NCI-H345 (cell line): ENCODE results near the gene KAT2A.

Source experiments
- DNase-seq: peaks from one replicate; lab custom pipeline; 2025; lab: John Stamatoyannopoulos, UW

The KAT2A gene

DNA sequence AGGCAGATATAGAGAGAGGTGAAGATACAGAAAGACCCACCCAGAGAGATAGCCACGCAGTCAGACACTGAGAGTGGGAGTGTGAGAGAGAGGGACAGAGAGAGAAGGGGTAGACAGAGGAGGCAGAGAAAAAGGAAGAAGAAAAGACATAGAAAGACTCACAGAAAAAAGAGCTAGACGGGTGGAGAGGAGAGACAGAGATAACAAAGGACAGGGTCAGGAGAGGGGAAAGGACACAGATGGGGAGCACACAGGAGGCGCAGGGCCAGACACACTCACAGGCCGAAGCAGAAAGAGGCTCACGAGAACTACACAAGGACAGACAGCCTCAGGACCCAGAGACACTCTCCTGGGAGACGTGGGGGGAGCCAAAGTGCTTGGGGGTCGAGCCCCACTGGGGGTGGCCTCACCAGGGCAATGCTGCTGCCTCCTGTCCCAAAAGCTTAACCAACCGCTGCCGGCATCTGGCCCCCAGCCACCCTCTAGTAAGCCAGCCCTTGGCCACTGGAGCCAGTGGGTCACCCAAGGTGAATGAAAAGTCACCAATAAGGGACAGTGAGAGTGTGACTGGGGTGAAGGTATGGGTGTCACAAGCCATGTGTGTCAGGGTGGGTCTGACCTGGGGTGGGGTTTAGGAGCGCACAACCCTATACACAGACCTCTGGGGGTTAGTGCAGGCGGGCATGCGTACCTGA is 26.6 kb downstream of the KAT2A start:
- no peak for DNase-seq

DNA sequence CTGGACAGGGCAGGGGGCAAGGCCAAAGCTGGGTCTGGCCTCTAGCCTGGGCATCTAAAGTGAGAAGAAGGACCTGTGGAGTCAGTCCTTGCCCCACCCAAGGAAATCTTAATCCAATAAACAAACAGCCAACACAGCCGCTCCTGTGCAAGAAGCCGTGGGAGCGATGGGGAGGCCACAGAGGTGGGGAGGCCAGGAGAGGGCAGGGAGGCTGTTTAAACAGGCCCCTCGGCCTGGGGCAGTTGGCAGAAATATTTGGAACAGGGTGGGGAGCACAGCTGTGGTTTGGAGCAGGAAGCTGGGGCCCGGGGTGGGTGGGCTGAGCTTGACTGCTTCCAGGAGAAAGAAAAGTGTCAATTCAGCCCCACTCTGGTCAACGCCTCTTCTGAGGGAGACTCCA is 28.2 kb downstream of the KAT2A start:
- no peak for DNase-seq

- DNase-seq, result no peak
Measured at GRCh38 chr17:42090964-42091790, 30.0 kb downstream of the KAT2A start.

DNA sequence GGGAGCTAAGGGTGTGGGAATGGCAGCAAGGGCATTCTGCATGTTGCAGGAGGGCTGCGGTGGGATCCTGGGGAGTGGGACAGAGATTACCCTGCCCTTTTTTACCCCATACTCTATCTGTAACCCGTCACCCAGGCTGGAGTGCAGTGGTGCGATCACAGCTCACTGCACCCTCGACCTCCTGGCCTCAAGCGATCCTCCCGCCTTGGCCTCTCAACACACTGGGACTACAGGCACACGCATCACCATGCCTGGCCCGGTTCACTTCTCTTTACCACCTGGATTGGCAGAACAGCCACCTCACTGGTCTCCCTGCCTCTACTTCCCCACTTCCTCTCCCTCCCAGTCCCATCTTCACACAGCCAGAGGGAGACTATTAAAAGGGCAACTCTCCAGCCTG is 32.4 kb downstream of the KAT2A start:
- no peak for DNase-seq

DNA sequence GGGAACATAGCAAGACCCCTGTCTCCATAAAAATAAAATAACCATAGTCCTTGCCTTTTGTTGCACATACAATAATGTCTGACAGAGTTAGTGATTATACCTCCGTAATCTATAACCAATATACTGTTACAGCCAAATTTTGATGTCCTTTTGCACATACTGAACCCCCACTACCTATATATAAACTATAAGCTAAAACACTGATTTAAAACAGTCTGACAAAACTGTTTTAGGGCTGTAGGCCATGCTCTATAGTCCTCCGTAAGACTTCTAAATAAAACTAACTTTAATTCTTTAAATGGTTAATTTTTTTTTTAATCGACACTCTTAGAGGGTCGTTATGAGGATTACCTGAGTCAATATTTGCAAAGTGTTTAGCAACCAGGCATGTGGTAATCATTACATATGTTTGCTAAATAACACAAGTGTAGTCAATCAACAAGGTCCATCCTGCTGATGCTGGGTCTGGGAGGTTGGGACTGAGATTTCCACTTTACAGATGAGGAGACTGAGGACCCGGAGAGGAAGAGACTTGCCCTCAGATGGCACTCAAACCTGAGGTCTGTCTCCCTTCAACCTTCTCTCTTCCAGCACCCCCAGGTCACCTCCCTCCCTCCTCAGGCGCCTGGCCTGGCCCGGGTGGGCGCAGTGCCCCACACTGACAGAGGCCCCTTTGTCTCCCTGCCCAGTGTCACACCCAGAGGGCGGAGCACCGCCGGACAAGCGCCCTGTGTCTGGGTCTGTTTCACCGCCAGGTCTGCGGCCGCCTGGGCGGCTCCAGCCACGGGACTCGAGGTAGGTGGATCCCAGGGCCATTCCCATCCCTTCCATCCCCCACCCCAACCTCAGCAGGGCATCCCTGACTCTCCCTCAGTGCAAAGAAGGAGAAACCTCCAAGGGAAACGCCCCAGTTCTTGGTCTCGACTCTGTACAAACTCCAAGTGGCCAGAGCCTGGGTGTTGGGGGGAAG is 33.1 kb downstream of the KAT2A start:
- DNase-seq, result no peak

DNA sequence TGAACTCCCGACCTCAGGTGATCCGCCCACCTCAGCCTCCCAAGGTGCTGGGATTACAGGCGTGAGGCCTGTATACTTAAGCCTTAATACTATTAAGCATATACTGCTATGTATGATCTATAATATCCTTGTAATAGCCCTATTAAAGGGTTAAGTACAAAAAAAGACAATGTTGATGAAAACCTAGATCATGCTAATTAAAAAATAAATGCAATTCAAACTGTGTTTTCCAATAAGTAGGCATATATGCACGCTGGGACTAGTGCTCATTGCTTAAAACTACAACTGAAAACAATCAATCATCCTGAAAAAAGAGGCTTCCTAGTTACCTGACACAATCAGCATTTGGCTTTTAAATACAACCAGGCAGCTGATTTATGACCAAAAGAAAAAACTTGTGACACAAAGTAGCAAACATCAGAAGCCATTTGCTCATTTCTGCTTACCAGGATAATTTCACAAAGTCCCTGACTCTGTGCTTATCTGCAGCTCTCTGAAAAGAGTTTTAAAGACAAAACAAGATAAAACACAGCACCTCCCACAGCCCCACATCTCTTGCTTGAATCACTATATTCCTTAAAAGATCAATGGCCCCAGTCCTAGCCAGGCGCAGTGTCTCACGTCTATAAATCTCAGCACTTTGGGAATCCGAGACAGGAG is 34.0 kb downstream of the KAT2A start:
- DNase-seq, result no peak

GRCh38 chr17:42081516-42082129 is 39.5 kb downstream of the KAT2A start:
- DNase-seq, result no peak

- no peak for DNase-seq
Measured at GRCh38 chr17:42079541-42079940, 41.6 kb downstream of the KAT2A start.

- no peak for DNase-seq
Measured at GRCh38 chr17:42078396-42079043, 42.6 kb downstream of the KAT2A start.

- no peak for DNase-seq
Measured at GRCh38 chr17:42077755-42078154, 43.4 kb downstream of the KAT2A start.

DNA sequence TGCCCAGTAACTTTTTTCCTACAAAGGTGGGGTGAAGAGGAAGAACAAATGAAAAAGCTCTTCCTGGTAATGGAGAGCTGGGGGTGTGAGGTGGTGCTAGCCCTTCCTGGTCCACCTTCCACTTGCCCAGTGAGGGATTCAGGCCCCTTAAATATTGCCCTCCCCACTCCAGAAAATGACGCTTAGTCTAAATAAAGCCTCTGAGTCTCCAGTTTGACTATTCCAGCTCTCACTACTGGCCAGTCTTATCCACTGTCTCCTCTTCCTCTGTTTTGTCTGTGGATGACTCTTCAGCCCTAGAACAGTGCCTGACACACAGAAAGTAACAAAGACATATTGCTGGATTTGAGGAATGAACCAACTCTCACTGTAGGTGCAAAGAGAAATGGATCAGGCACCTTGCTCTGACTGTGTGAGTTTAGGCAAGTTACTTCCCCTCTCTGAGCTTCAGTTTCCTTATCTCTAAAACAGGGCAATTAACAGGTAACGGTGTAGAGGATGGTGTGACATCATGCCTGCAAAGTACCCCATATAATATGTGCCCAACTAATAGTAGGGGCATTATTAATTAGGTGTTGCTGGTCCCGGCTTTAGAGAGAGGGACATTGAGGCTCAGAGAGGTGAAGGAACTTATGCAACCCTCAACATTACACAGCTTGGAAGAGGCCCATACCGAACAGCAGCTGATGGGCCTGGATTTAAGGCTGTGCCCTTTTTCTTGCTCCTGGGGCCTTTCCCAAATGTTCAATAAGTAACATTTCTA is 44.2 kb downstream of the KAT2A start:
- DNase-seq, result no peak

DNA sequence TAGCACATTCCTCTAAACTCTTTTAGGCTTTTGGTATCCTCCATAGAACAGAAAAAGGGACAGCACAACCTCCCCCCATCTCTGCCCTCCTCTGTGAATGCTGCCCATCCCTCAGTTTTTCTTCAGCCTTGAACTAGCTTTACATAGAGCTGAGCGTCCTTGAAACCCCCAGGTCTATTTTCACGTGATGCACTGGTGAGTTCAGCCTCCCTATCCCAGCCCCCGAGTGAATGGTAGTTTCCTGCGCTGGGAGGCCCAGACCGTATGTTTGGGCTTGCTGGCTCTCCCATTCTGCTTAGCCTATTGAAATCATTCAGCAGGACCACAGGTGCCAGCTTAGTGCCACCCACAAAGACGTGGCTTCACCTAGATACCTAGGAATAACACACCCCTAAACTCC is 45.4 kb downstream of the KAT2A start:
- no peak for DNase-seq

DNA sequence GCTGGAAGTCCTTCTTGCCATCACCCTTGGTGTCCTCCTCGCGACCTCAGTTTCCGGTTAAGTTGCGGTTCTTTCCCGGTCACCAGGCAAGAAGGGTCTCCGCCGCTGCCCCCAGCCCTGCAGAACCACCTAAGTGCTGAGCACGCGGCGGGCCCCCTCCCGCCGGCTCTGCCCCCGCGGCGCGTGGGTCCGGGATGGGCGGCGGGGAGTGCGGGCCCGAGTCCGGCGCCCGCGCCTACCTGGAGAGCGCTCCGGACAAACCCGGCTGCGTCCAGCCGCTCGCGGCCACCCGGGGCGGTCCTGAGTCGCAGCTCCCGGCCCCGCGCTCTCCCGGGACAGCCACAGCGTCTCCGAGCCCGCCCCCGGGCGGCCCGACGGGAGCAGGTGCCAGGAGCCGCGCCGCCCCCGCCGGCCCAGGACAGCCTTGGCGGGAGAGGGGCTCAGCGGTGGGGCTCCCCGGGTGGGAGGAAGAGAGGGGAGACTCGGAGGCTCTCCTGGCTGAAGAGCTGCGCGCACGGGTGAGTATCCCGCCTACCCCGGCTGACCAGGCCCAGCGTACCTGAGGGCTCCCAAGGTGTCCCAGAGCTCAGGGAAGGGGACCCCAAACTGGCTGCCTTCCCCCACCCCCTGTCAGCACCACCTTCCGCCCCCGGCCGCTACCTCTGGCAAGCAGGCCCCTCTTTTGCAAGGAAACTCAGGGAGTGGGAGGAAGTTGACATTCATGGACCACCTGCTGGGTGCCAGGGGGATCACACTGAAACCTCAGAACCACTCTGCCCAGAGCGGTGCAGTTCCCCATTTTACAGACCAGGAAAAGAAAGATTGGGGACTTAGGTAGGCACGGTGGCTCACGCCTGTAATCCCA is 48.6 kb downstream of the KAT2A start:
- DNase-seq, result no peak

DNA sequence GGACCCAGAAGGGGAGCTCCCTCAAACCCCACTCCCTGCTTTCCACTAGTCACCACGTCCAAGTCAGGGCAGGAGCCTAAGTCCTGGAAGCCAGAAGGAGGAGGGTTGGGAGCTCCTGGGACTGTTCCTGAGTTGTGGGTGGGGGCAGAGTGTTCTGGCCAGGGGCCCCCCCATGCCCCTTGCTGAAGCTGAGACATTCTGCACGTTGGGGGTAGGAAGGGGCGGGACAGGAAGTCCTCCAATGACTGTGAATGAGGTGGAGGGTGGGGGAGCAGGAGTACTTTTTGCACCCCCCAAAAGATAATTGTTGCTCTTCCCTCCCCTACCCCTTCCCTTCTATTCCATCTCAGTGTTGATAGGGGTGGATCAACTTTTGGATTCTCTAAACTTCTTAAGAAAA is 49.4 kb downstream of the KAT2A start:
- no peak for DNase-seq

- DNase-seq, result no peak
Measured at GRCh38 chr17:42068979-42069378, 52.2 kb downstream of the KAT2A start.

GRCh38 chr17:42067371-42068091 is 53.6 kb downstream of the KAT2A start:
- peak; percentile 36 for DNase-seq

GRCh38 chr17:42065201-42065600 is 56.0 kb downstream of the KAT2A start:
- DNase-seq, result no peak
